LNCAP (cell line): ENCODE results near the gene COPE.

Source experiments
- CTCF ChIP-seq: fragments of 450-650 bp; IDR thresholded peaks from 2 replicates; pipeline ENCODE4 v1.5.1; 2017; ENCODE audit warnings: mild to moderate bottlenecking

COPE gene

GRCh38 chr19:18867199-18867598, 52.0 kb downstream of the COPE start:
- TF ChIP-seq CTCF, result no peak

GRCh38 chr19:18866800-18867123, 52.4 kb downstream of the COPE start:
- peak; percentile 18 for TF ChIP-seq CTCF

GRCh38 chr19:18865973-18866799, 53.0 kb downstream of the COPE start:
- TF ChIP-seq CTCF, result peak; percentile 100

- no peak for TF ChIP-seq CTCF
These were observed 53.8 kb downstream of the COPE start for GRCh38 chr19:18865106-18865972.

- TF ChIP-seq CTCF, result no peak
These were observed 55.3 kb downstream of the COPE start for GRCh38 chr19:18863843-18864362.

- TF ChIP-seq CTCF, result no peak
These were observed 56.0 kb downstream of the COPE start for GRCh38 chr19:18862976-18863842.

- TF ChIP-seq CTCF, result no peak
These were observed 57.3 kb downstream of the COPE start for GRCh38 chr19:18861917-18862316.
